Right ventricle myocardium inferior (tissue), 1 donor: ENCODE data around the gene CATSPERD. TPM values are rescaled to one million over a fixed set of nuclear protein-coding genes. Genes with fewer than 3 reads are reported as not detected.

Source experiments
- ATAC-seq: fragments of 200-7000 bp; cut with Tn5 transposase; one replicate; pipeline ENCODE4 v1.9.1; 2020; ENCODE audit warnings: mild to moderate bottlenecking, moderate library complexity
- DNase-seq: peaks from one replicate; pipeline ENCODE4 v3.0.0; 2021; ENCODE audit errors: missing footprints
- intact Hi-C: fragments of 100-400 bp; cut with DNase I; formaldehyde crosslinking; loops from one replicate; pipeline ENCODE4 v1.11.0; 2022
- long read RNA-seq: library from polyadenylated mRNA; unstranded; transcript quantifications from one replicate; pipeline ENCODE4 v2.0.0, GENCODE V29; 2021
- total RNA-seq: library from RNA; stranded (reverse); fragmentation: NEBNext Ultra II Directional; extraction: Animal tissue kit (Norgen Biotek cat#: 25700); gene quantifications from one replicate; pipeline ENCODE4 v1.2.1, GENCODE V29; 2021
- donor health status: DM: no; HTN: yes; CAD: no; lungs with severe emphysema.

CATSPERD gene, protein sequence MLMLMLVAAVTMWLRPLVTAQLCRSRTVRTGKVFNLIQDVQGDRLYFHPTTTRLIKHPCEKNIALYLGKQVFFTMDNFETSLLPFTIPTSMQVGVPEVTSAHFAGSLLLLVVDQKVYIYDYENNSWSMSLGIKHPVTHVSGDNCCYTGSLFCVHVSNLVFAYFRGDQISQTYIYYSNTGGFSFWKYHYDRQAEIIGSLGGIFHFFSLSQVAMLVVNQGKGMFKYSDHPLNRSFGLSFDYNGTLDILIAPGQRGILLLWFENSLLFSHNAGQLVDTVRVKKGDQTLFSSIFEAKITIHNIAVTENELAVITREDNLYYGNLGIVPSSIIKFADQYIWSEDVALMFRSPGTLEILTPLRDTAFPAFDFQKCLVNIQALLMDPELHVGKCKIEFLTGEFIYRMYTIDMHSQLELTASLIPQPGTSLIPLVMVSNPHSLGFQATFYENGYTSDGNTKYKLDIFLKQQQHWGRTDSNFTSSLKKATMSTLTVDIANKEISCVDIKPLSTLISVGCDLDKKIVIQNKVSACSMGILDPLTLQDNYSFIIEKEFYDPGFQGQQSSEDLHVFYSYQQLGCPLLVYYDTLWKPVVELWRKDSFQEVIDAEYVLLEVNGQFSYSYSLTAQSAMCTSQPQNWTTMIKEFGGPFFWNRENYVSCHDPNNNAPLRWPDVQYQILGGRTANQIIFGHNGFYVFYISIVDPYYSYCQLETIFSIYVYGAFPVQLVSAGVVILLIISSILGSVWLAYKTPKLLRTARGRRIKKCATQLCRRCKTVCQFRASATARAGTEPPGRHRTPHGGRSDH
- not detected for total RNA-seq
- long read RNA-seq: 0 reads

DNA sequence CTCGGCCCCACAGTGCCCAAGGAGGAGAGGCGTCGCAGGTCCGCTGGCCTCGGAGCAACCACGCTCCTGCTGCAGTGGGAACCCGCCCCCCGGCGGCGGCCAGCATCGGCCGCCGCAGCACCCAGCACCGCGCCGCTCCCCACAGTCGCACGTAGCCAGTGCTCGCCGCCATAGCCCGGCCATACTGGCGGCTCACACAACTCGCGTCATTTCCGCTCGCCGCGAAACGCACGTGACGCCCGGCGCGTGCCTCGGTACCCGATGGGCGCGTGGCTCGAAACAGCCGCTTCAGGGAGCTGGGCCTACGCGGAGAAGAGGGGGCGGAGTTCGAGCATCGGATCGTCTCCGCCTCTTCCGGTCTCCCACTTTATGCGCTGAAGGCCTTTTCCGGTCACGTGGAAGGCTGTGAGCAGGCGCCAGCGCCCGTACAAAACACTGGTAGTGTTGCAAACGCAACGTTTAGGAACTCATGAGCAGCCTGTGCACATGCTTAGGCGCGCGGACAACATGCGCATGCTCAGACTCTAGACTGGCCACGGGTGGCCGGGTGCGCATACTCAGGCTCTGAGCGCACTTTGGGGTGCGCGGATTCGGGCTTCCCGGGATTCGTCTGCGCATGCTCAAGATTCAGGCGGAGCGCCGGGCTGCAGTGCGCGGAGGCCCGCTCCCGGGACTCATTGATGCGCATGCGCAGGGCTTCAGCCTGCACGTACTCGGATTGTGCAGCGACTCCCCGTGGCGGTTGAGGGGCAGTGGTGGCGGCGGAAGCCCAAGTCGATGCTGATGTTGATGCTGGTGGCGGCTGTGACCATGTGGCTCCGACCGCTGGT, at the start of gene CATSPERD, which contains the start of gene LONP1:
Gene CATSPERD (plus strand): TSS at position 677 of the 830 bp plus-strand sequence. CDS start 101 bp downstream, at position 778.
Gene LONP1 (minus strand): TSS at position 186 of the 830 bp plus-strand sequence. CDS start 14 bp downstream, at position 172.
- peak; percentile 99 for DNase-seq
- peak; percentile 99 for ATAC-seq
- intact Hi-C loops: loop anchor here (2.0 to 5.0 kb wide), 2 partner anchors 29 to 38 kb away; partner anchors contain the start of genes HSD11B1L, MICOS13 and RPL36

DNA sequence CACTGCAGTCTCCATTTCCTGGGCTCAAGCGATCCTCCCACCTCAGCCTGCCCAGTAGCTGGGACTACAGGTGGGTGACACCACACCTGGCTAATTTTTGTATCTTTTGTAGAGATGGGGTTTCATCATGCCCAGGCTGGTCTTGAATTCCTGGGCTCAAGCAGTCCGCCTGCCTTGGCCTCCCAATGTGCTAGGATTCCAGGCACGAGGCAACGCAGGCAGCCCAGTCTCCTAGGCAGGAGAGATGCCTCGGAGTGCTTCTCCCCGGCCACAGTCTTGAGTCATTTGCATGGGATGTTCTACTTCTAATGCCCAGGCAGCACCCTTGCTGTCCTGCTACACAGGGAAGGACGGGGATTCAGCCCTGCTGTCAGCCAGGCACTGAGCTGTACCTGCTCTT, 48.8 kb upstream of the CATSPERD start:
- ATAC-seq: no peak
- no peak for DNase-seq
- intact Hi-C loops: no loop called here

DNA sequence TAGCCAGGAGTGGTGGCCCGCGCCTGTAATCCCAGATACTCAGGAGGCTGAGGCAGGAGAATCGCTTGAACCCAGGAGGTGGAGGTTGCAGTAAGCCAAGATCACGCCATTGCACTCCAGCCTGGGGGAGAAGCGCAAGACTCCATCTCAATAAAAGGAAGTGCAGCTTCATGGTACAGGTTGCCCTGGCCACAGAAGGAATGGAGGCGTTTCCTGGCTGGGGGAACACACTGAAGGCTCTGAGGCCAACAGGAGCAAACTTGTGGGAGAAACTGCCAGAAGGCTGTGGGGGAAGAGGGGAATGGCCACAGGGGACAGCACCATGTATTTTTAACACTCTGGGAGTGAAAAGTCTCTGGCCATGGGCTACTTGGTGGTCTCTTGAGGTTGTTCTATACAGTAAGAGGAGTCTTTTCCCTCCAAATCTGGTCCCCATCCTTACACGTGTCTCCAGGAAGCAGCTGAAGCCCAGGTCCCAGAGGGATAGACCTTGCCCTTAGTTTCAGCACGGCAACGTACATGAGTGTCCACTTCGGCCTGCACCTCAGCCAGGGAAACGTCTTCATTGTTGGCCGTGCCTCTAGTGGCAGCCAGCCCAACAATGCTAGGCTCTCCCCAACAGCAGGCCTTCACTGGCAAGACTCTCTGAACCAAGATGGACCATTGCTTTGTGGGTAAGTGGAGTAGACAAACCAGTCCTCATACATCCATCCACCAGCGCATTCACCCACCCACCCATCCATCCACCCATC, 47.6 kb upstream of the CATSPERD start:
- DNase-seq (no peak), ATAC-seq (no peak)
- intact Hi-C loops: no loop called here

DNA sequence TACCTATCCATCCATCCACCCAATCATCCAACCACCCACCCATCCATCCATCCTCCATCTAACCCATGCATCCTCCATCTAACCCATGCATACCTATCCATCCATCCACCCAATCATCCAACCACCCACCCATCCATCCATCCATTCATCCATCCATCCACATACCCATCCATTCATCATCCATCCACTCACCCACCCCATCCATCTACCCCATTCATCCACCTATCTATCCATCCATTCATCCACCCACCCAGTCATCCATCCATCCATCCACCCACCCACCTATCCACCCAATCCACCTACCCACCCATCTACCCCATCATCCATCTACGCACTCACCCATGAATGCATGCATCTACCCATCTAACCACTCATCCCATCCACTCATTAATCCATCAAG, 46.7 kb upstream of the CATSPERD start:
- no peak for DNase-seq
- intact Hi-C loops: no loop called here
- no peak for ATAC-seq

DNA sequence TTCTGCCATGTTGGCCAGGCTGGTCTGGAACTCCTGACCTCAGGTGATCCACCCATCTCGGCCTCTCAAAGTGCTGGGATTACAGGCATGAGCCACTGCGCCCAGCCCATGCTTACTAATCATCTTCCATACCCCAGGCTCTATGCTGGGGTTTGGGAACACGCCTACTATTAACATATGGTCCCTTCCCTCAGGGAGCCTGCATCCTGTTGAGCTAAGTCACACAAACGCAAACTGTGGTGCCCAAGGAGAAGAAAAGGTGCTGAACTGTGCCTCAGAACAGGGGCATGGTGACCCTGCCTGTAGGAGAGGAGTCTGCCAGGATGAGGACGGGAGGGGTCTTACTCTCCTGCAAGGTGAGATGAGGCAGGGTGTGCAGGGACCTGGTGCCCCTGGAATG, 45.7 kb upstream of the CATSPERD start:
- DNase-seq (no peak), ATAC-seq (no peak)
- intact Hi-C loops: no loop called here

DNA sequence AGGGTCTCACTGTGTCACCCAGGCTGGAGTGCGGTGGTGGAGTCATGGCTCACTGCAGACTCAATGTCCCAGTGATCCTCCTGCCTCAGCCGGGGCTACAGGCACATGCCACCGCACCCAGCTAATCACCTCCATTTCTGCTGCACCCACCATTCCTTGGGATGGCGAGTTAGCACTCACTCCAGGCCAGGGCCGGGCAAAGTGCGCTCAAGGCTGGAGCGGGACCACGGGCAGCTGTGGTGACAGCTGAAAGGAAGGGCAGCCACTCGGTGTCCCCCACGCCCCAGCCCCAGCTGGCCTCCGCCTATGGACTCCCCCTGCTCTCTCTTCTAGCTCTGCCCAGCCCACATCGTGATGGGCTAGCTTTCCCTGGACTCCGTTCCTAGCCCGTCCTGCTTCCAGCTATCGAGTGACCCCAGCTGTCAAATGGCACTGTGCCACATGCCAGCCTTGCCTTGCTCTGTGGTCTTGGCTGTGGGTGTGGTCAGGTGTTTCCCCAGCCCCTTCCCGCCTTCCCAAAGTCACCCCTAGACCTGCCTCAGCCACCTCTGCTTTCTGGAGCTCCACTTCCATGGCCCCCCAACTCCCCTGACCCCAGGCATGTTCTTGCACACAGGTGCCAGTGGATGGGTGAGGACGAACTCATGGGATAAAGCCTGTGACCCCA, 44.2 kb upstream of the CATSPERD start:
- DNase-seq (no peak), ATAC-seq (no peak)
- intact Hi-C loops: no loop called here

DNA sequence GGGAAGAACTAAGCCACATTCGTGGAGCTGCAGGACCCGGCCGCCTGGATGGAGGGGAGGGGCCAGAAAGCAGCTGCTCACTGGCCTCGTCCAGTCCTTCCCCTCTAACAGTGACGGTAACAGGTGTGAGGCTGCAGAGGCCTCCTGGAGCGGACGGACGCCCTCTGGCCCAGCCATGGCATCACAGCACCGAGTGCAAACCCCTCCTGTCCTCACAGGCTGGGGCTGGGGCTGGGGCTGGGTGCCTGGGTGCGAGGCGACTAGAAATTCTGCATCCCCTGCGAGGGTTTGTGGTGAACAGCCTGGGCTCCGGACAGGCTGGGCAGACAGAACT, 43.7 kb upstream of the CATSPERD start:
- intact Hi-C loops: no loop called here
- no peak for DNase-seq
- ATAC-seq: no peak

DNA sequence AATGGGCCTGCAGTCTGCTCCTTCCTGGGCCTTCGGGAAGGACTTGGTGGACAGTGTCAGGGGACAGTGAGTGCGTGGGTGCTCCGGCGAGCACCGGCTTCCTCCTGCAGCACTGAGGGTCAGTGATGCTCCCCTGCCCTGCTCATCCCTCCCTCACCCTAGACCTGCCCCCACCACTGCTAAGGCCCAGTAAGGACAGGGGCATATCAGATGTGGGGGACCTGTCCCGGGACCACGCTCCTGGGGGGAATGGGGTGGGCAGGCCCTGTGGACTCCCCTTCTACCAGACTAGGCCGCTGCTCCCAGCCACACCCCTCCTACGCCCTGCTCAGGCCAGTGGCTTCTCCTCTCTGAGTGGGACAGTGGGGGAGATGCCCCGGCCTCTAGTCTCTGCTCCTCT, 43.3 kb upstream of the CATSPERD start:
- DNase-seq (no peak), ATAC-seq (no peak)
- intact Hi-C loops: no loop called here

DNA sequence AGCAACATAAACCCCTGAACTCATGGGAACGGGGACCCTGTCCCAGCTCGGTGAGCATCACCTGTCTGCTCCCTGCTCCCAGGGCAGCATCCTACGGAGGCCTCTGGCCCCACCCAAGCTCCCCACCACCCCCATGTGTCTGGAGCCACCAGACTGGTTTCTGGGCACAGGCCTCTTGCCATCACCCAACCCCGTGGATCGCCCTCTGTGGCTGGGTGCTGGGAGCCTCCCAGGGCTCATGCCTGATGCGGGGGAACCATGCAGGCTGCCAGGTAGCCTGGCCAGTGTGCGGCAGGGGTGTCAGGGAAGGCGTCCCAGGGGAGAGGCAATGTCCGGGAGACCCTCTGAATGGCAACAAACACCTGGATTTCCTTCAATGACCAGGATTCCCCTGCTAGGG, 42.9 kb upstream of the CATSPERD start:
- intact Hi-C loops: no loop called here
- no peak for DNase-seq
- ATAC-seq: no peak

DNA sequence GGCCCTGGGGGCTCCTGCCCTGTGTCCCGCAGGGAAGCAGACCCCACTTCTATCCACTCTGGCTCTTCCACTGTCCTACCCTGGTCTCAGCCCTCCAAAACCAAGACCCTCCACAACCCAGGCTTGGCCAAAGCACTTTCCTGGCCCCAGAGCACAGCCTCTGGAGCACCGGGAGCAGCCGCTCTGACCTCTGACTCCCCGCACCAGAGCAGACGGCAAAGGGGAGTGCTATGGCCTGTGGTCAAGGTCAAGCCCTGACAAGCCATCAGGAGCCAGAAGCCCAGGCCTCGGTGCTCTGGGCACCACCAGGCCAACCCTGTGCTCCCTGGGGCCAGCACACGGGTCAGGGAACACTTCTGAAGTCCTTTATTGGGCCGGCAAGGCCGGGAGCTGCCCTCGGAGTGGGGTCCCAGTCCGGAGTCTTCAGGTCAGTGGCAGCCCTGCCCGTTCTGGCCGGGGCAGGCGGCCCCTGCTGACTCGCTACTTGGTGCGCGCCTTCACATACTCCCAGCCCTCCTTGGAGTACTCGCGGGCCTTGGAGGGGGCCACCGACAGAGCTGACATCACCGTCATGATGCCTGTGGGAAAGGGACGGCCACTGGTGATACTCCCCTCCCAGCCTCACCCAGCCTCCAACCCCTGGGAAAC, 42.2 kb upstream of the CATSPERD start:
- intact Hi-C loops: no loop called here

DNA sequence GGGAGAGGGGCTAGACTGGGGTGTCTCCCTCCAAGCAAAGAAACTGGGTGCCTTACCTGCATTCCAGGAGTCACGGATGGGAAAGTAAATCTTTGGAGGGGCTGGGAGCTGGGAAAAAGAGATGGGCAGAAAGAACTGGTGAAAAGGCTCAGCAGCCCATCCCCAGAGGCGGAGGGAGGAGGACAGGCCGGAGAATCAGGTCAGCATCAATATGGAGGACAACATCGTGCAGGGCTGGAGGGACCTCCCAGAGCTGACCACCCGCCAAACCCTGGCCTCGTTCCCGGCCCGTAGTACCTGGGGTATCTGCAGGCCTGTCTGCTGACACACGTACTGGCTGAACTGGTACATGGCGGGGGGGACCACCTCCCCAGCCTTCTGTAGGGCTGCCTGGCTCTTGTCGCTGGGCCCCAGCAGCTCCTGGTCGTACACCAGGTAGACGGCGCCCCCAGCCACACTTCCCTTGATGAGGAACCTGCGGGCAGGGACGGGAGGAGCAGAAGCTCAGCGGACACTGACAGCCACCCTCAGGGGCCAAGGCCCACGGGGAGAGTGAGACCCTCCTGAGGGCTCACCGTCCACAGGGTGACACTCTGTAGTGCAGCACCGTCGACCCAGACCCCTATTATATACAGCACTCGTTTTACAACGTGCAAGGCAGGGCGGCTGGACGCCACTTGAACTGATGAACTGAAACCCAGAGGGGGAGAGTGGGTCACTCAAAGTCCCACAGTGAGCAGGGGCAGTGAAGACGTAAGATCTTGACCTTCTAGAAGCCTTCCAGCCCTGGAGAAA, 41.0 kb upstream of the CATSPERD start:
- intact Hi-C loops: loop anchor here (2.0 to 5.0 kb wide), 3 partner anchors 43 to 111 kb away; partner anchors contain the start of genes CATSPERD, DUS3L, LONP1 and SAFB
- ATAC-seq (no peak), DNase-seq (no peak)

More for the DNA sequence above, 42.2 kb upstream of the CATSPERD start:
- ATAC-seq: no peak
- no peak for DNase-seq

DNA sequence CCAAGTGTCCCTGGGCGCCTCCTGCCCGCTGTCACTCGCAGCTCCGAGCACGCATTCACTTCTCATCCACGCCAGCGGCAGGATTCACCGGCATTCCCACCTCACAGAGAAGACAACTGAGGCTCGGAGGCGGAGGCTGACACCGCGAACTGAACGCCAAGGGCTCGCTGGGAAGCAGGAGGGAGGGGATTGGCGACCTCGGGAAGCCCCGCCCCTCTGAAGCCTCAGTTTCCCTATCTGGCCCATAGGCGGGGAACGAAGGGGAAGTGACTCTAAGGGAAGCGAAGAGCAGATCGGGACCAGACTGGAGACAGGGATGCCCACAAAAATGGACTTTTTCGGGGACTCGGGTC, 40.4 kb upstream of the CATSPERD start:
- intact Hi-C loops: loop anchor here (2.0 to 5.0 kb wide), 3 partner anchors 42 to 111 kb away; partner anchors contain the start of genes CATSPERD, DUS3L, LONP1 and SAFB
- DNase-seq: no peak
- peak; percentile 4 for ATAC-seq

DNA sequence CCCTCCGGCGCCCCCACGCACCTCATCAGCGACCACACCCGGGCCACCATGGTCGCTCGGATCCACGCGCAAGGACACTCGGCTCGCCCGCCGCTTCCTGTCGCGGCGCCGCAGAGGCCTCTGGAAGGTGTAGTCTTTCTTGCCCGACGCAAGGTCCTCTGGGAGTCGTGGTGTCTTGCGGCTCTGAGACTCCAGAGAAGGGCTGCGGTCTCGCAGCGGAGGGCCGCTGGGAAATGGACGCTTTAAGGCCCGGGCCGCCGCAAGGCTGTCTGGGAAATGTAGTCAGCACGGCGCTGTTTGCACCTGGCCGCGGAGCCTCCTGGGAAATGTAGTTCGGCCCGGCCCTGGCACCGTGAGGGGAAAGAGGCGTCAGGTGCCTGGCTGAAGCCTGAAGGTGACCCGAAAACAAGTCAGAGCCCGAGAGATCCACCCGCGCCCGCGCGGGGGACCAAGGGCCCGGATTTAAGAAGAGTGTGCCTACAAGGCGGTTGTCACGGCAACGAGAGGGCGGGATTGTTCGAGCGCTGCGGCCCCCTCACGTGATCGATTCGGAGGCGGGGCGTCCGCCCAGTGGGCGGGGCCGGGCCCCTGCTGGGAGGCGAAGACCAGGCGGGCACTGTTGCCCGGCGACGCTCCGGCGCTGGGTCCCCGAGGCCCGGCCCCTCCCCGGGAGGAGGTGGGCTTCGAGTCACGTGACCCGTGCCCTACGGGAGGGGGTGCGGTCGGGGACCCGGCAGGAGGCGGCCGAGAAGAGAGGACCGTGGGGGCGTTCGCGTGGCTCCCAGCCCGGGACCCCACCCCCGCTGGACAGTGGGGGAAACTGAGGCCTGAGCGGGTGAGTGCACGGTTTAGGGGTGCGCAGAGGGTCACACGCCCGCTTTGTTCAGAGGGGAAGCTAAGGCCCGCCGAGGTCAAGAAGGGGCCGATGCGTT, 39.7 kb upstream of the CATSPERD start, which contains the start of the genes HSD11B1L and MICOS13:
Gene HSD11B1L (plus strand): TSS at position 591 of the 932 bp plus-strand sequence. CDS start 3,806 bp downstream, outside the sequence.
Gene MICOS13 (minus strand): TSS at position 80 of the 932 bp plus-strand sequence. CDS start 30 bp downstream, at position 50.
- peak; percentile 94 for ATAC-seq
- peak; percentile 100 for DNase-seq
- intact Hi-C loops: loop anchor here (2.0 to 5.0 kb wide), 3 partner anchors 42 to 110 kb away; partner anchors contain the start of genes CATSPERD, DUS3L, LONP1 and SAFB

DNA sequence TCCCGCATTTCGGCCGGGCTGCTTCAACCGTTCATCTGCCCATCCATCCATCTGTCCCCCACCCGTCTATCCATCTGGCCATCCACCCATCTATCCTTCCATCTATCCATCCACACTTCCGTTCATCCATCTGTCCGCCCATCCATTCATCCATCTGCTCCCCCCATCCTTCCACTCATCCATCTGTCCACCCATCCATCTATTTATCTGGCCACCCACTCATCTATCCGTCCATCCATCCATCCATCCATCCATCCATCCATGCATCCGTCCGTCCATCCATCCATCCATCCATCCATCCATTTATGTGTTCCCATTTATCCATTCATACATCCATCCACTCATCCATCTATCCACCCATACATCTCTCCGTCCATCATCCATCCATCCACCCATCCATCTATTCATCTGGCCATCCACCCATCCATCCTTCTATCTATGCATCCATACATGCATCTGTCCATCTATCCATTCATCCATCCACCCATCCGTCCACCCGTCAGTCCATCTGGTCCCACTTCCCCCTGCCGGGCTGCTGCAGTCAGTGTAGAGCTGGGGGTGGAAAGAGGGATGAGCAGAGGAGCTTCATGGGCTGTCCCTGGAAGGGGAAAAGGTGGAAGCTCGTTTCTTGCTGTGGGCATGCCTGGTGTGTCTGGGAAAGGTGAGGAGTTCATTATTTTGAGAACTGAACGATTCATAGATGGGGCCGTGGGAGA, 38.9 kb upstream of the CATSPERD start:
- DNase-seq (no peak), ATAC-seq (no peak)
- intact Hi-C loops: loop anchor here (2.0 to 5.0 kb wide), 3 partner anchors 41 to 109 kb away; partner anchors contain the start of genes CATSPERD, DUS3L, LONP1 and SAFB
